Measurements from ENCODE around the gene DDX6. TPM values are rescaled to one million over a fixed set of nuclear protein-coding genes. Genes with fewer than 3 reads are reported as not detected.

The DDX6 gene
- total and polyA plus RNA-seq, 3 experiments from 2014 or later, result 85.6 to 189 (median 187) TPM

DNA sequence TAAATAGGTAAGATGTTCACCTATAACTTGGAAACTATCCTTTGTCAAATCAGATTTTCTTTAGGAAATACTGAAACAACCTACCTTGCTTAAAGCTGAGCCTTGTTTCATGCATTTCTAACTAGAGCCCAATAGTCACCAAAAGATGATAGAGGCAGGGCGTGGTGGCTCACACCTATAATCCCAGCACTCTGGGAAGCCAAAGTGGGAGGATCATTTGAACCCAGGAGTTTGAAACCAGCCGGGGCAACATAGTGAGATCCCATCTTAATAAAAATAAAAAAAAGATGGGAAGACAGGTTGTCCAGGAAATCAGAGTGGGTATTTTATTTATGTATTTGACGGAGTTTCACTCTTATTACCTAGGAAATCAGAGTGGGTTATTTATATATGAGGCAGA is 38.3 kb downstream of the DDX6 start:
- peaks cover under 1 to 86% (median 29%) of the 10 kb centered on the region in 3 donors for H3K36me3 Mint-ChIP-seq
- no peak overlapping the region for H3K4me3 ChIP-seq (ENCODE audit: low read length)
- no peaks in the 10 kb centered on the region for H3K27me3 Mint-ChIP-seq
- ChIA-PET POLR2A (interaction anchor here (0.9 kb wide), 1 partner anchor 60 kb away, joined by 5 read pairs; no protein-coding TSS in a partner anchor), CTCF (no interaction called here)
- no peak overlapping the region for H3K27ac ChIP-seq (ENCODE audit: low read depth, low read length)
- H3K36me3 ChIP-seq (ENCODE audit: insufficient read depth, low read length), result peaks cover 58% of the 10 kb centered on the region
- peak overlapping the region in 2 of 8 donors; percentile 6 to 29 for H3K27ac Mint-ChIP-seq
- no peaks in the 10 kb centered on the region for H3K9me3 Mint-ChIP-seq
- H3K4me3 Mint-ChIP-seq, result no peak overlapping the region
- no peaks in the 10 kb centered on the region for H3K9me3 ChIP-seq (ENCODE audit: low read length)
- H3K4me1 ChIP-seq (ENCODE audit: insufficient read depth, low read length), result no peaks in the 10 kb centered on the region
- no peak for DNase-seq
- no peaks in the 10 kb centered on the region for H3K27me3 ChIP-seq (ENCODE audit: insufficient read depth, low read length, poor library complexity, severe bottlenecking)
- peaks cover 10 to 29% (median 10%) of the 10 kb centered on the region in 3 donors for H3K4me1 Mint-ChIP-seq

DNA sequence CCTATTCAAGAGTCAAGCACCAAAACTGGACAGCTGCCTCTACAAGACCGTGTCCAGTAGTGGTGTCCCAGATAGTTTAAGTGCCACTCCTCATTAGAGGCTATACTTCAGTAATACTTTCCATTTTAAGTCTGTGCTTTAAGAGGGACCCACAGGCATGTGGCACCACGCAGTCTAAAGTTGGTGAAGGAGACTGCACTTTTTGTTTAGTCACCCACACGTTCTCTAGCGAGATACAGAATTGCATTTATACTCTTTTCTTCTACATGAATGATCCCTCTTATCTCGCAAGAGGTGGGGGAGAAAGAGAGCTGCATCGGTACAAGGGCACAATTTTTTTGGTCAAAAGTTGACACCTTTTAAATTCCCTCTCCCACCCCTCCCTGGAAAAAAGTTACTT is 41.5 kb downstream of the DDX6 start:
- POLR2A ChIA-PET, result interaction anchor here (0.8 kb wide), 1 partner anchor 57 kb away, joined by 3 read pairs; no protein-coding TSS in a partner anchor
- H3K4me3 Mint-ChIP-seq, result no peak overlapping the region
- H3K27ac Mint-ChIP-seq, result peak overlapping the region in 7 of 8 donors; percentile 13 to 85 (median 54)
- H3K36me3 Mint-ChIP-seq, result peaks cover 0 to 64% (median 19%) of the 10 kb centered on the region in 3 donors
- H3K4me3 ChIP-seq (ENCODE audit: low read length), result no peak overlapping the region
- H3K36me3 ChIP-seq (ENCODE audit: insufficient read depth, low read length), result peaks cover 33% of the 10 kb centered on the region
- H3K4me1 ChIP-seq (ENCODE audit: insufficient read depth, low read length), result no peaks in the 10 kb centered on the region
- CTCF ChIA-PET, result interaction anchor here (0.8 to 1.2 kb wide), 2 partner anchors 42 to 44 kb away, joined by 3 read pairs; partner anchors contain the start of gene DDX6
- no peaks in the 10 kb centered on the region for H3K9me3 ChIP-seq (ENCODE audit: low read length)
- peaks cover 9 to 28% (median 14%) of the 10 kb centered on the region in 3 donors for H3K4me1 Mint-ChIP-seq
- no peaks in the 10 kb centered on the region for H3K9me3 Mint-ChIP-seq
- no peaks in the 10 kb centered on the region for H3K27me3 ChIP-seq (ENCODE audit: insufficient read depth, low read length, poor library complexity, severe bottlenecking)
- H3K27me3 Mint-ChIP-seq, result no peaks in the 10 kb centered on the region
- H3K27ac ChIP-seq (ENCODE audit: low read depth, low read length), result no peak overlapping the region
- no peak for DNase-seq

GRCh38 chr11:118748056-118748455 is 42.9 kb downstream of the DDX6 start:
- H3K36me3 Mint-ChIP-seq, result peaks cover 0 to 53% (median 14%) of the 10 kb centered on the region in 3 donors
- H3K4me3 ChIP-seq (ENCODE audit: low read length), result no peak overlapping the region
- no peak overlapping the region for H3K27ac ChIP-seq (ENCODE audit: low read depth, low read length)
- peaks cover 22% of the 10 kb centered on the region for H3K36me3 ChIP-seq (ENCODE audit: insufficient read depth, low read length)
- H3K4me3 Mint-ChIP-seq, result no peak overlapping the region
- no peaks in the 10 kb centered on the region for H3K27me3 Mint-ChIP-seq
- H3K9me3 Mint-ChIP-seq, result no peaks in the 10 kb centered on the region
- CTCF ChIA-PET, result no interaction called here
- peak overlapping the region in 6 of 8 donors; percentile 12 to 80 (median 37) for H3K27ac Mint-ChIP-seq
- POLR2A ChIA-PET, result no interaction called here
- DNase-seq, result no peak
- H3K27me3 ChIP-seq (ENCODE audit: insufficient read depth, low read length, poor library complexity, severe bottlenecking), result no peaks in the 10 kb centered on the region
- H3K4me1 ChIP-seq (ENCODE audit: insufficient read depth, low read length), result no peaks in the 10 kb centered on the region
- no peaks in the 10 kb centered on the region for H3K9me3 ChIP-seq (ENCODE audit: low read length)
- H3K4me1 Mint-ChIP-seq, result peaks cover 9 to 28% (median 14%) of the 10 kb centered on the region in 3 donors

GRCh38 chr11:118746988-118747585 is 43.9 kb downstream of the DDX6 start:
- Histone ChIP-seq H3K4me1 (ENCODE audit: insufficient read depth, low read length) (no peaks in the 10 kb centered on the region), H3K9me3 (ENCODE audit: low read length) (no peaks in the 10 kb centered on the region), H3K27ac (ENCODE audit: low read depth, low read length) (no peak overlapping the region), H3K4me3 (ENCODE audit: low read length) (no peak overlapping the region), H3K36me3 (ENCODE audit: insufficient read depth, low read length) (peaks cover 16% of the 10 kb centered on the region), H3K27me3 (ENCODE audit: insufficient read depth, low read length, poor library complexity, severe bottlenecking) (no peaks in the 10 kb centered on the region)
- Mint-ChIP-seq H3K4me3 (no peak overlapping the region), H3K27me3 (no peaks in the 10 kb centered on the region), H3K27ac (peak overlapping the region in 6 of 8 donors; percentile 23 to 68 (median 46)), H3K4me1 (peaks cover 9 to 27% (median 13%) of the 10 kb centered on the region in 3 donors), H3K36me3 (peaks cover 0 to 44% (median 11%) of the 10 kb centered on the region in 3 donors), H3K9me3 (no peaks in the 10 kb centered on the region)
- POLR2A ChIA-PET, result no interaction called here
- DNase-seq, result no peak
- CTCF ChIA-PET, result interaction anchor here (0.9 to 1.4 kb wide), 2 partner anchors 57 to 88 kb away, joined by 3 read pairs; no protein-coding TSS in a partner anchor

DNA sequence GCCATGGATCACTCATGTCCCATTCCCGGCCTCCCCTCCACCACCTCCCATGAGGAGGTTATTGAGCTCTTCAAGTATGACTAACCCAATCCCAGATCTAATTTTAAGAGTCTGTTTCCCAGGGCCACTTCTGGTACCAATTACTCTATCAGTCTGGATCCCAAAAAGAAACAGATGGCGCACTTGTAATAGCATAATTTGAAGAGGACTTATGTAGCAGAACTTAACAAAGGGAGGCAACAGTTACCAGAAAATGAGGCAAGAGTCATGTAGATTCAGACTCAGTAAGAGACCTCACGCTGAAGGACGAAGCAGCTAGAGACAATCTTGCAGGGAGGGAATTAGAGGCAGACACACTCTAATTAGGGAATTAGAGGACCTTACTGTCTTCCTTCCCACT is 46.9 kb downstream of the DDX6 start:
- Mint-ChIP-seq H3K27ac (peak overlapping the region in 1 of 8 donors; percentile 12), H3K4me1 (peaks cover 0 to 6% (median 4%) of the 10 kb centered on the region in 3 donors), H3K4me3 (no peak overlapping the region), H3K9me3 (no peaks in the 10 kb centered on the region), H3K27me3 (peaks cover 0 to 4% of the 10 kb centered on the region in 2 donors), H3K36me3 (peaks cover 0 to 17% (median 0%) of the 10 kb centered on the region in 3 donors)
- POLR2A ChIA-PET, result interaction anchor here (0.5 to 0.9 kb wide), 2 partner anchors 45 to 131 kb away, joined by 3 read pairs; no protein-coding TSS in a partner anchor
- no peak overlapping the region for H3K4me3 ChIP-seq (ENCODE audit: low read length)
- no peaks in the 10 kb centered on the region for H3K4me1 ChIP-seq (ENCODE audit: insufficient read depth, low read length)
- H3K27me3 ChIP-seq (ENCODE audit: insufficient read depth, low read length, poor library complexity, severe bottlenecking), result no peaks in the 10 kb centered on the region
- no peaks in the 10 kb centered on the region for H3K9me3 ChIP-seq (ENCODE audit: low read length)
- CTCF ChIA-PET, result interaction anchor here (1.2 to 2.6 kb wide), 5 partner anchors 26 to 186 kb away, joined by 3 to 9 read pairs (median 6); no protein-coding TSS in a partner anchor
- DNase-seq, result no peak
- no peak overlapping the region for H3K27ac ChIP-seq (ENCODE audit: low read depth, low read length)
- H3K36me3 ChIP-seq (ENCODE audit: insufficient read depth, low read length), result no peaks in the 10 kb centered on the region

- Mint-ChIP-seq H3K36me3 (peaks cover 1 to 5% (median 4%) of the 10 kb centered on the region in 3 donors), H3K4me1 (peaks cover 0 to 10% (median 0%) of the 10 kb centered on the region in 3 donors), H3K27me3 (peaks cover 0 to 6% of the 10 kb centered on the region in 2 donors), H3K9me3 (no peaks in the 10 kb centered on the region), H3K4me3 (no peak overlapping the region), H3K27ac (no peak overlapping the region)
- Histone ChIP-seq H3K4me3 (ENCODE audit: low read length) (no peak overlapping the region), H3K27me3 (ENCODE audit: insufficient read depth, low read length, poor library complexity, severe bottlenecking) (no peaks in the 10 kb centered on the region), H3K36me3 (ENCODE audit: insufficient read depth, low read length) (no peaks in the 10 kb centered on the region), H3K9me3 (ENCODE audit: low read length) (no peaks in the 10 kb centered on the region), H3K27ac (ENCODE audit: low read depth, low read length) (no peak overlapping the region), H3K4me1 (ENCODE audit: insufficient read depth, low read length) (no peaks in the 10 kb centered on the region)
- ChIA-PET POLR2A (no interaction called here), CTCF (interaction anchor here (1.9 kb wide), 1 partner anchor 52 kb away, joined by 6 read pairs; no protein-coding TSS in a partner anchor)
- no peak for DNase-seq
Observed at GRCh38 chr11:118742304-118742703, 48.7 kb downstream of the DDX6 start.

DNA sequence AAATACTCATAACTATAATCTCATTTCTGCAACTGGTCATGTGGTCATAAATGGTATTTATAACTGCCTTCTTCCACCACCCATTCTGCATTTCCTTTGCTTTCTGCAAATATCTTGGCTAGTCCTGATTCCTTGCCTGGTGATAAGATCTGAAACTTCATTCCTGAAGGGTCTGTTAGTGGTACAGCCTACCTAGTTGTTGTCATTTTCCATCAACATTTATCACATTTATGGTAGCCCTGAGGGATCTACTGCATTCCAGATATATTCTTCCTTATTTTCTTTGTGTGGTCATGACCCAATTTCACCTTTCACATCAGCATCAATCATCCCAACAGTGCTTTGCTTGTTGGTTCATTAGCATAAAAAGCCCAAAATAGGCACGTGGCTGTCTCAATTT is 50.1 kb downstream of the DDX6 start:
- no peak for DNase-seq
- ChIA-PET POLR2A (no interaction called here), CTCF (interaction anchor here (1.9 kb wide), 1 partner anchor 51 kb away, joined by 6 read pairs; no protein-coding TSS in a partner anchor)
- H3K9me3 Mint-ChIP-seq, result no peaks in the 10 kb centered on the region
- no peak overlapping the region for H3K4me3 Mint-ChIP-seq
- Histone ChIP-seq H3K36me3 (ENCODE audit: insufficient read depth, low read length) (no peaks in the 10 kb centered on the region), H3K4me3 (ENCODE audit: low read length) (no peak overlapping the region), H3K27me3 (ENCODE audit: insufficient read depth, low read length, poor library complexity, severe bottlenecking) (no peaks in the 10 kb centered on the region), H3K9me3 (ENCODE audit: low read length) (no peaks in the 10 kb centered on the region), H3K4me1 (ENCODE audit: insufficient read depth, low read length) (no peaks in the 10 kb centered on the region), H3K27ac (ENCODE audit: low read depth, low read length) (no peak overlapping the region)
- H3K27ac Mint-ChIP-seq, result no peak overlapping the region
- H3K27me3 Mint-ChIP-seq, result peaks cover 0 to 6% of the 10 kb centered on the region in 2 donors
- H3K36me3 Mint-ChIP-seq, result peaks cover 0 to 5% (median 1%) of the 10 kb centered on the region in 3 donors
- H3K4me1 Mint-ChIP-seq, result peaks cover 0 to 5% (median 0%) of the 10 kb centered on the region in 3 donors

- Histone ChIP-seq H3K4me1 (ENCODE audit: insufficient read depth, low read length) (no peaks in the 10 kb centered on the region), H3K27me3 (ENCODE audit: insufficient read depth, low read length, poor library complexity, severe bottlenecking) (no peaks in the 10 kb centered on the region), H3K36me3 (ENCODE audit: insufficient read depth, low read length) (no peaks in the 10 kb centered on the region), H3K4me3 (ENCODE audit: low read length) (no peak overlapping the region), H3K27ac (ENCODE audit: low read depth, low read length) (no peak overlapping the region), H3K9me3 (ENCODE audit: low read length) (no peaks in the 10 kb centered on the region)
- no peak for DNase-seq
- Mint-ChIP-seq H3K27me3 (peaks cover 7 to 13% of the 10 kb centered on the region in 2 donors), H3K4me1 (peaks cover 0 to 5% (median 0%) of the 10 kb centered on the region in 3 donors), H3K27ac (no peak overlapping the region), H3K4me3 (no peak overlapping the region), H3K36me3 (peaks cover 0 to 5% (median 1%) of the 10 kb centered on the region in 3 donors), H3K9me3 (no peaks in the 10 kb centered on the region)
- ChIA-PET POLR2A (interaction anchor here (0.7 kb wide), 1 partner anchor 64 kb away, joined by 4 read pairs; no protein-coding TSS in a partner anchor), CTCF (interaction anchor here (1.0 to 1.1 kb wide), 2 partner anchors 33 to 45 kb away, joined by 3 to 4 read pairs; no protein-coding TSS in a partner anchor)
Observed at GRCh38 chr11:118735203-118735602, 55.8 kb downstream of the DDX6 start.
